Stomach (tissue), 9 donors: ENCODE measurements around the gene RGL3. TPM values are rescaled to one million over a fixed set of nuclear protein-coding genes. Genes with fewer than 3 reads are reported as not detected.

Source experiments
- DNase-seq, 2 donors: peaks; one replicate each; pipeline versions ENCODE4 v3.0.0 to v3.0.0-alpha.2; 2013 to 2019
- H3K27ac ChIP-seq, 5 donors: fragments of 200-600 bp in 4 of 5; sonication (generic) in 4 of 5; one replicate each; pipeline ENCODE4 v1.5.1; 2013 to 2019; ENCODE audit warnings: mild to moderate bottlenecking in 1 of 5, moderate library complexity in 1 of 5
- H3K27me3 ChIP-seq, 3 donors: fragments of 200-600 bp; sonication (generic); one replicate each; pipeline ENCODE4 v1.5.1; 2017 to 2019; ENCODE audit warnings: mixed run types in 1 of 3
- H3K36me3 ChIP-seq, 4 donors: fragments of 200-600 bp; sonication (generic); 1 replicate in 3 of 4; 2 replicates in 1 of 4; pipeline ENCODE4 v1.5.1; 2016 to 2019
- H3K4me1 ChIP-seq, 4 donors: fragments of 200-600 bp; sonication (generic); one replicate each; pipeline ENCODE4 v1.5.1; 2016 to 2019
- H3K4me3 ChIP-seq, 4 donors: fragments of 200-600 bp; sonication (generic) in 3 of 4; one replicate each; pipeline ENCODE4 v1.5.1; 2016 to 2019; ENCODE audit warnings: mild to moderate bottlenecking in 1 of 4
- H3K9me3 ChIP-seq, 4 donors: fragments of 200-600 bp; sonication (generic); one replicate each; pipeline ENCODE4 v1.5.1; 2016 to 2019
- CTCF ChIP-seq, 7 experiments: fragments of 450-650 bp in 4 of 7; fragments of 200-600 bp in 3 of 7; sonication (generic) in 3 of 7; IDR thresholded peaks; one replicate each; pipeline ENCODE4 v1.5.1; 2016 to 2019; ENCODE audit warnings: antibody characterized with exemption in 7 of 7, control low read depth in 2 of 7, mild to moderate bottlenecking in 1 of 7
- EP300 ChIP-seq: sonication (generic); formaldehyde crosslinking; IDR thresholded peaks from one replicate; pipeline ENCODE4 v1.6.1; 2017; ENCODE audit warnings: antibody characterized with exemption
- POLR2A ChIP-seq, 4 donors: fragments of 450-650 bp; IDR thresholded peaks; one replicate each; pipeline ENCODE4 v1.6.1; 2016; ENCODE audit warnings: antibody characterized with exemption in 4 of 4, control low read depth in 2 of 4, mild to moderate bottlenecking in 1 of 4, moderate library complexity in 1 of 4
- POLR2AphosphoS5 ChIP-seq, 3 donors: sonication (generic); formaldehyde crosslinking; IDR thresholded peaks; one replicate each; pipeline ENCODE4 v1.6.1; 2016; ENCODE audit warnings: antibody characterized with exemption in 3 of 3
- WGBS, 5 donors: extraction: QIAGEN DNeasy Blood & Tissue Kit in 3 of 5; methylation state at CpG; one replicate each; pipeline versions ENCODE4 v1.1.5 to v1.1.7; 2013 to 2018; 5-methylcytosine and 5-hydroxymethylcytosine counted together
- intact Hi-C: fragments of 100-400 bp; cut with DNase I; formaldehyde crosslinking; loops from one replicate; pipeline ENCODE4 v1.15.1; 2023; ENCODE audit warnings: low total_unique reads
- polyA plus RNA-seq, 3 donors: library from polyadenylated mRNA; stranded (reverse); fragments of 200-250 nt; gene quantifications; one replicate each; pipeline ENCODE4 v1.2.3, GENCODE V29; 2013
- total RNA-seq, 5 donors: library from RNA; depleted of rRNA; stranded (reverse); fragments of >200 nt; gene quantifications; one replicate each; pipeline versions ENCODE4 v1.1.0 to v1.2.3, GENCODE V29; 2014 to 2016
- donor health status: healthy with polysubstance abuse.
- donor health status: Bipolar disorder and iron deficiency.
- donor health status: healthy.

RGL3 gene
- total and polyA plus RNA-seq, 8 donors, result 20.6 to 454 (median 38.5) TPM

DNA sequence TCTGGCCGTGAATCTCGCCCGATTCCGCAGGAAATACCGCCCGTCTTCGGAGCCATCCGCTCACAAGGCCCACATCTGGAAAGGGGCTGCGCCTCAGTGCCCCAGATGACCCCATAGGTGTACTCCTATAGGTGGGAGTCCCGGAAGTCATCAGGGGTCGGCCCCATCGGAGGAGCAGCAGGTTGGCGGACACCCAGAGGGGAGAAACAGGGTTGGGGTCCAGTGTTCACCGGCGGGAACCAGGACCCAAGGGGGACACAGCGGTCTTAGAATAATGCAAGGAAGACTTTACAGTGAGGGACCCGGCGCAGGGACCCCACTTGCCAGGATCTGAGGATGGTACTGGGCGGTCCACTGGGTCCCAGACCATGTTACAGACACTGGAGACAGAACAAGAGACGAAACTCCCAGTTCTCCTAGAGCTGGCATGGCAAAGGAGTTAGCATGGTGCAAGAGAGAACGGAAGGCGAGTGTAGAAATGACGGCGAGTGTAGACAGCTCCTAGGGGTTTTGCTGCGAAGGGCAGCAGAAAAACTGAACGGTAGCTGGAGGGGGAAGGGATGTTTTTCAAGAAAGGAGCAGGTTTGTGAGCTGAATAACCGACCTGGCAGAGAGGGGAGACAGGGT lies 4.2 kb upstream of the RGL3 start:
- peaks cover 7 to 60% (median 37%) of the 10 kb centered on the region in 3 donors for H3K27me3 ChIP-seq
- TF ChIP-seq CTCF (IDR thresholded peaks at IDR 0.05) (no peak), POLR2A (IDR thresholded peaks at IDR 0.05) (no peak), EP300 (no peak), POLR2AphosphoS5 (IDR thresholded peaks at IDR 0.05) (no peak)
- H3K36me3 ChIP-seq, result no peaks in the 10 kb centered on the region

GRCh38 chr19:11422163-11423065 lies 3.3 kb upstream of the RGL3 start:
- Histone ChIP-seq H3K9me3 (no peaks in the 10 kb centered on the region), H3K36me3 (no peaks in the 10 kb centered on the region), H3K27ac (peak overlapping the region; percentile 37 to 74 (median 66)), H3K4me3 (peak overlapping the region; percentile 27 to 49 (median 32)), H3K27me3 (peaks cover 7 to 68% (median 37%) of the 10 kb centered on the region in 3 donors), H3K4me1 (peaks cover 36 to 63% (median 47%) of the 10 kb centered on the region in 4 donors)
- TF ChIP-seq POLR2AphosphoS5 (IDR thresholded peaks at IDR 0.05) (peak in 2 of 3 donors; percentile 8 to 52), EP300 (no peak)
- 3 to 10% (median 6%) methylated on average over 28 to 56 of the region's 56 CpGs for WGBS, 5 donors
- intact Hi-C loops, result no loop called here
- peak; percentile 85 to 91 for DNase-seq

More for the DNA sequence above, 4.2 kb upstream of the RGL3 start:
- Histone ChIP-seq H3K4me3 (no peak overlapping the region), H3K9me3 (no peaks in the 10 kb centered on the region), H3K27ac (no peak overlapping the region), H3K4me1 (peaks cover 36 to 57% (median 46%) of the 10 kb centered on the region in 4 donors)
- 45 to 63% (median 58%) methylated on average over 25 to 27 of the region's 27 CpGs for WGBS, 5 donors
- DNase-seq, result no peak
- intact Hi-C loops, result no loop called here

GRCh38 chr19:11421371-11422098 lies 2.4 kb upstream of the RGL3 start:
- peaks cover 7 to 77% (median 37%) of the 10 kb centered on the region in 3 donors for H3K27me3 ChIP-seq
- peak; percentile 52 to 72 for DNase-seq
- H3K36me3 ChIP-seq, result no peaks in the 10 kb centered on the region
- peak overlapping the region; percentile 31 to 49 (median 35) for H3K4me3 ChIP-seq
- no peak for TF ChIP-seq CTCF (IDR thresholded peaks at IDR 0.05)
- no peak for TF ChIP-seq EP300
- no peak for TF ChIP-seq POLR2A (IDR thresholded peaks at IDR 0.05)
- H3K4me1 ChIP-seq, result peaks cover 36 to 63% (median 47%) of the 10 kb centered on the region in 4 donors
- H3K27ac ChIP-seq, result peak overlapping the region; percentile 37 to 74 (median 66)
- no peaks in the 10 kb centered on the region for H3K9me3 ChIP-seq
- WGBS, 5 donors, result 19 to 36% (median 22%) methylated on average over 26 to 36 of the region's 36 CpGs
- intact Hi-C loops, result no loop called here

DNA sequence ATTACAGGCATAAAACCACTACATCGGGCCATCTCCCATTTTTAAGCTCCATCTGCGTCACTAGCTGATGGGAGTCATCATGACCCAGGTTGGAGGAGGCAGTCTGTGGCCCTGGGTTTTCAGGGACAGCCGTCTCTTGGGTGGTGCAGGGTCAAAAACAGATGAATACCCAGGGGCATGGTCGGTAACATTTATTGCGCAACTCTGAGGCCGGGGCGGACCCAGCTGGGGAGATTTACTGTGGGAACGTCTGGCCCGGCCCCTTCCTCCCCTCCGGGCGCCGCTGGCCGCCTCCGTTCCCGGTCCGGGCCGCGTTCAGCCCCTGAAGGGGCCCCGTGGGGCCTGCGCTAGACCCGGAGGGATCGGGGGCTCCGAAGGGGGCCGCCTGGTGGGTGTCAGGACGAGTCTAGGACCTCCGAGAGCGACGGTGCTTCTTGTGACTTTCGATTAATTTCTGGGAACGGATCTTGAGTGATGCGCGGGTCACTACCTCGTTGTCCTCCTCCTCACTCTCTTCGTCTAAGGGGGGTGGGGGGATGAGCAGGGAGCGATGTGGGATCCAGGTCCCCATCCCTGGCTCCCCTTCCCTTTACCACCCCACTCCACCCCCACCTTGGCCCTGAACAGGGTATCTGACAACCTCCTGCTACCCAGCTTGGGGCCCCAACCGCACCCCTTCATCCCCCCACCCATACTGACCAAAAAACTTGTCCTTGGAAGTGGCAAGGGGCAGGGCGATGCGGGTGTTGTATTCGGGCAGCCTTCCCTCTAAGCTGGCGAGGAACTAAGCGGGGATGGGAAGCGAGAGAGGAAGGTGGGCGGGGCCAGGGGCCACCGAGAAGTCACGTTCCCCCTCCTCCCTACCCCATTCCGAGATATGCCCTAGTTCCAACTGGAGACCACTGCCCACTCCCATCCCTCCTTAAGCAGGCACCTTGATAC lies 1.6 kb upstream of the RGL3 start:
- H3K4me1 ChIP-seq, result peaks cover 36 to 63% (median 47%) of the 10 kb centered on the region in 4 donors
- DNase-seq, result peak in 1 of 2 donors; percentile 68
- 9 to 15% (median 12%) methylated on average over 27 to 46 of the region's 46 CpGs for WGBS, 5 donors
- peak overlapping the region; percentile 31 to 49 (median 35) for H3K4me3 ChIP-seq
- H3K27me3 ChIP-seq, result peaks cover 7 to 80% (median 37%) of the 10 kb centered on the region in 3 donors
- H3K36me3 ChIP-seq, result no peaks in the 10 kb centered on the region
- no peaks in the 10 kb centered on the region for H3K9me3 ChIP-seq
- no peak for TF ChIP-seq CTCF (IDR thresholded peaks at IDR 0.05)
- no peak for TF ChIP-seq POLR2AphosphoS5 (IDR thresholded peaks at IDR 0.05)
- TF ChIP-seq POLR2A (IDR thresholded peaks at IDR 0.05), result no peak
- peak overlapping the region in 3 of 5 donors; percentile 10 to 74 (median 38) for H3K27ac ChIP-seq
- intact Hi-C loops, result no loop called here
